WTC11 (cell line): Measurements from ENCODE around the gene PLEKHG7.

Experiments used
- CREB1 ChIP-seq: sonication (generic); formaldehyde crosslinking; IDR thresholded peaks from 2 replicates; pipeline ENCODE4 v1.8.0; 2023; ENCODE audit warnings: mild to moderate bottlenecking, missing genetic modification reagents
- ETV6 ChIP-seq: sonication (generic); formaldehyde crosslinking; IDR thresholded peaks from 2 replicates; pipeline ENCODE4 v1.8.1; 2022; ENCODE audit warnings: mild to moderate bottlenecking, missing genetic modification reagents
- FOXP1 ChIP-seq: sonication (generic); formaldehyde crosslinking; IDR thresholded peaks from 2 replicates; pipeline ENCODE4 v1.8.0; 2022; ENCODE audit warnings: missing genetic modification reagents, mild to moderate bottlenecking, moderate library complexity, borderline replicate concordance
- HMGXB4 ChIP-seq: sonication (generic); formaldehyde crosslinking; IDR thresholded peaks from 2 replicates; pipeline ENCODE4 v1.8.1; 2023; ENCODE audit warnings: mild to moderate bottlenecking, moderate library complexity, missing genetic modification reagents
- NFYB ChIP-seq: sonication (generic); formaldehyde crosslinking; conservative IDR thresholded peaks from 2 replicates; pipeline ENCODE4 v1.8.0; 2022; ENCODE audit warnings: low read depth, missing genetic modification reagents
- NR3C1 ChIP-seq: sonication (generic); formaldehyde crosslinking; conservative IDR thresholded peaks from 2 replicates; pipeline ENCODE4 v1.8.1; 2023; ENCODE audit warnings: low read depth, mild to moderate bottlenecking, missing genetic modification reagents
- RELA ChIP-seq: sonication (generic); formaldehyde crosslinking; IDR thresholded peaks from 2 replicates; pipeline ENCODE4 v1.8.1; 2022; ENCODE audit warnings: missing genetic modification reagents, mild to moderate bottlenecking, borderline replicate concordance
- ZNF121 ChIP-seq: sonication (generic); formaldehyde crosslinking; IDR thresholded peaks from 2 replicates; pipeline ENCODE4 v1.8.0; 2023; ENCODE audit warnings: missing genetic modification reagents
- TF ChIP-seq, protein P1 (sequence below): fragments of 200-600 bp; IDR thresholded peaks from 2 replicates; pipeline ENCODE4 v1.8.0; 2022; ENCODE audit warnings: antibody characterized with exemption

DNA sequence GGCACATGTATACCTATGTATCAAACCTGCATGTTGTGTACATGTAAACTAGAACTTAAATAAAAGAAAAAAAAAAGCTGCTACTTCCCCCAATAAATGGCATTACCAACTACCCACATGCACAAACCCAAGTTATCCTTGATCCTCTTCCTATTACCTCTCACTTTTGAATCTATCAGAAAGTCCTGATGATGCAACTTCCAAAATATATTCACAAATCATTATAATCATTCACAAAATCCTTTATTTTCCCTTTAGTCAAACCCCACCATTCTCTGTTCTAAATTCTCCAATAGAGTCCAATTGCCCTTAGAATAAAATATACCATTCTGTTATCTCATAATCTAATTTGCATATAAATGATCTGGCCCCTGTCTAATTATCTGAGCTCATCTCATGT is 92.0 kb downstream of the PLEKHG7 start:
- TF ChIP-seq FOXP1 (CRISPR knock-in tag) (no peak), NFYB (CRISPR knock-in tag) (no peak), NR3C1 (no peak), CREB1 (no peak), HMGXB4 (no peak), ZNF121 (no peak), RELA (CRISPR knock-in tag) (no peak), ETV6 (no peak)
- TF ChIP-seq, protein P1, sequence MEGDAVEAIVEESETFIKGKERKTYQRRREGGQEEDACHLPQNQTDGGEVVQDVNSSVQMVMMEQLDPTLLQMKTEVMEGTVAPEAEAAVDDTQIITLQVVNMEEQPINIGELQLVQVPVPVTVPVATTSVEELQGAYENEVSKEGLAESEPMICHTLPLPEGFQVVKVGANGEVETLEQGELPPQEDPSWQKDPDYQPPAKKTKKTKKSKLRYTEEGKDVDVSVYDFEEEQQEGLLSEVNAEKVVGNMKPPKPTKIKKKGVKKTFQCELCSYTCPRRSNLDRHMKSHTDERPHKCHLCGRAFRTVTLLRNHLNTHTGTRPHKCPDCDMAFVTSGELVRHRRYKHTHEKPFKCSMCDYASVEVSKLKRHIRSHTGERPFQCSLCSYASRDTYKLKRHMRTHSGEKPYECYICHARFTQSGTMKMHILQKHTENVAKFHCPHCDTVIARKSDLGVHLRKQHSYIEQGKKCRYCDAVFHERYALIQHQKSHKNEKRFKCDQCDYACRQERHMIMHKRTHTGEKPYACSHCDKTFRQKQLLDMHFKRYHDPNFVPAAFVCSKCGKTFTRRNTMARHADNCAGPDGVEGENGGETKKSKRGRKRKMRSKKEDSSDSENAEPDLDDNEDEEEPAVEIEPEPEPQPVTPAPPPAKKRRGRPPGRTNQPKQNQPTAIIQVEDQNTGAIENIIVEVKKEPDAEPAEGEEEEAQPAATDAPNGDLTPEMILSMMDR, result no peak
